Lung (tissue), 12 donors: ENCODE results near the gene SIGLEC11. TPM values are rescaled to one million over a fixed set of nuclear protein-coding genes. Genes with fewer than 3 reads are reported as not detected.

Experiments
- ATAC-seq: fragments of 200-7000 bp; cut with Tn5 transposase; one replicate; pipeline ENCODE4 v1.9.1; 2020; ENCODE audit warnings: moderate number of reproducible peaks; ENCODE audit not compliant: insufficient read depth, low FRiP score
- DNase-seq, 3 donors: peaks; one replicate each; pipeline ENCODE4 v3.0.0-alpha.2; 2013 to 2017
- H3K27ac ChIP-seq, 2 donors: one replicate each; pipeline ENCODE4 v1.5.1; 2013; ENCODE audit warnings: mild to moderate bottlenecking in 2 of 2, moderate library complexity in 2 of 2, control low read depth in 1 of 2, inconsistent platforms in 1 of 2, low read depth in 1 of 2, low read length in 1 of 2
- H3K27me3 ChIP-seq, 3 donors: one replicate each; pipeline ENCODE4 v1.5.1; 2013; ENCODE audit warnings: low read length in 2 of 3; ENCODE audit not compliant: control insufficient read depth in 3 of 3, insufficient read depth in 3 of 3
- H3K36me3 ChIP-seq, 4 donors: one replicate each; pipeline ENCODE4 v1.5.1; 2013; ENCODE audit warnings: low read length in 4 of 4, mild to moderate bottlenecking in 1 of 4, moderate library complexity in 1 of 4; ENCODE audit not compliant: control insufficient read depth in 4 of 4, insufficient read depth in 4 of 4
- H3K4me1 ChIP-seq, 5 donors: one replicate each; pipeline ENCODE4 v1.5.1; 2013; ENCODE audit warnings: low read length in 5 of 5, mild to moderate bottlenecking in 2 of 5, moderate library complexity in 1 of 5; ENCODE audit not compliant: control insufficient read depth in 5 of 5, insufficient read depth in 5 of 5
- H3K4me3 ChIP-seq: one replicate; pipeline ENCODE4 v1.5.1; 2013; ENCODE audit warnings: mild to moderate bottlenecking, control low read depth, moderate library complexity
- H3K9ac ChIP-seq, 2 donors: one replicate each; pipeline ENCODE4 v1.5.1; 2013; ENCODE audit warnings: low read length in 2 of 2, control low read depth in 1 of 2; ENCODE audit not compliant: insufficient read depth in 1 of 2
- H3K9me3 ChIP-seq, 4 donors: one replicate each; pipeline ENCODE4 v1.5.1; 2013; ENCODE audit warnings: low read length in 3 of 4, mild to moderate bottlenecking in 1 of 4, moderate library complexity in 1 of 4; ENCODE audit not compliant: control insufficient read depth in 4 of 4, insufficient read depth in 3 of 4
- CTCF ChIP-seq: IDR thresholded peaks from 2 replicates; pipeline ENCODE4 v1.5.1; 2012; ENCODE audit warnings: mild to moderate bottlenecking; ENCODE audit errors: control extremely low read depth, extremely low read depth
- WGBS, 2 donors: extraction: QIAGEN DNeasy Blood & Tissue Kit; methylation state at CpG; one replicate each; pipeline ENCODE4 v1.1.7; 2013; 5-methylcytosine and 5-hydroxymethylcytosine counted together
- polyA plus RNA-seq, 2 donors: library from polyadenylated mRNA; stranded (reverse); fragments of 200-250 nt; gene quantifications; one replicate each; pipeline ENCODE4 v1.2.1, GENCODE V29; 2013
- total RNA-seq, 2 donors: library from RNA; depleted of rRNA in 1 of 2; stranded (reverse); fragments of >200 nt in 1 of 2; gene quantifications; one replicate each; pipeline ENCODE4 v1.2.1, GENCODE V29; 2014 to 2021
- donor health status: control.
- donor health status: control.
- donor health status: Bipolar disorder and iron deficiency.
- donor health status: healthy.
- donor health status: DM: yes; HTN: yes; CAD: no.

SIGLEC11 gene
- total and polyA plus RNA-seq, 4 donors: 1.3 to 6.5 (median 3.2) TPM

DNA sequence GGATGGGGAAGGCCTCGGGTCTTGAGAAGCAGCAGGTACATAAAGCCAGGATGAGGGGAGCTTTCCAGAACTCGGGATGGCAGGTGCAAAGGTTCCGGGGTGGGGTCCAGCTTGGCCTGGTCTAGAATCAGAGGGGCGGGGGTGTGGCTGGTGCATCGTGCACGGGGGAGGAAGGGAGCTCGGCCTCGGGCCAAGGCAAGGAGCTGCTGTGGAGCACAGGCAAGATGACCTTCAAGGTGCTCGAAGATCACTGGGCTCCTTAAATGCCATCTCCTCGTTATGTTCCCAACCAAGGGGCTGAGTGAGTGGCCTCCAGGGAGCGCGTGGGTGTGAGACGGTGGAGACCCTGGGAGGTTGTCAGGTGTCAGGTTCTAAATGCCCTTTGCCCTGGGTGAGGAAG, 16.1 kb upstream of the SIGLEC11 start:
- WGBS, 2 donors: 80 to 88% methylated on average over 13 of the region's 13 CpGs
- H3K27ac ChIP-seq: no peak overlapping the region
- no peak overlapping the region for H3K9ac ChIP-seq
- peaks cover 0 to 2% (median 0%) of the 10 kb centered on the region in 5 donors for H3K4me1 ChIP-seq
- no peak for ATAC-seq
- TF ChIP-seq CTCF: no peak
- peaks cover 2 to 34% (median 6%) of the 10 kb centered on the region in 4 donors for H3K36me3 ChIP-seq
- DNase-seq: no peak
- H3K27me3 ChIP-seq: no peaks in the 10 kb centered on the region
- H3K9me3 ChIP-seq: no peaks in the 10 kb centered on the region
- no peak overlapping the region for H3K4me3 ChIP-seq

GRCh38 chr19:49976496-49976895, 15.5 kb upstream of the SIGLEC11 start:
- Histone ChIP-seq H3K9me3 (no peaks in the 10 kb centered on the region), H3K9ac (no peak overlapping the region), H3K27ac (no peak overlapping the region), H3K36me3 (peaks cover under 1 to 29% (median 6%) of the 10 kb centered on the region in 4 donors), H3K4me1 (peaks cover 0 to 2% (median 0%) of the 10 kb centered on the region in 5 donors), H3K27me3 (no peaks in the 10 kb centered on the region), H3K4me3 (no peak overlapping the region)
- no peak for ATAC-seq
- no peak for DNase-seq
- no peak for TF ChIP-seq CTCF
- 79 to 85% methylated on average over 3 of the region's 3 CpGs for WGBS, 2 donors

DNA sequence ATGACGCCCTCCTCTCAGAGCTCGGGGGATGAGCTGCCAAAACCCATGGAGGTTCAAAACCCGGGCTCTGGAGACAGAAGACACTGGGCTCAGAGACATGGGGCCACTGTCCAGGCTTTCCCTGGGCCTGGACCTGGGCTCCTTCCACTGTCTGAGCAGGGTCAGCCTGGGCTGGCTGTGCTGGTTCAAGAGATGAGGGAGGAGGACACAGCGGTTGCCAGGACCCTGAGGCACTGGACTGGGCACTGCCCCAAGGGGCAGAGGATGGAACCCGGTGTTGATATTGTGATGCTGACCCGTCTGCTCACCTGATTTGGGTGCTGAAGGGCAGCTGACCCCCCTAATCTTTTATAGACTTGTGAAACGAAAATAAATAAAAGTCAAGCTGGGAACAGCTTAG, 14.1 kb upstream of the SIGLEC11 start:
- 88 to 93% methylated on average over 7 of the region's 7 CpGs for WGBS, 2 donors
- ATAC-seq (no peak), DNase-seq (no peak)
- Histone ChIP-seq H3K27ac (no peak overlapping the region), H3K4me3 (no peak overlapping the region), H3K9ac (no peak overlapping the region), H3K36me3 (peaks cover 0 to 28% (median 6%) of the 10 kb centered on the region in 4 donors), H3K9me3 (no peaks in the 10 kb centered on the region), H3K4me1 (peaks cover 0 to 2% (median 0%) of the 10 kb centered on the region in 5 donors), H3K27me3 (no peaks in the 10 kb centered on the region)
- no peak for TF ChIP-seq CTCF

- no peaks in the 10 kb centered on the region for H3K9me3 ChIP-seq
- no peak for DNase-seq
- no peak overlapping the region for H3K4me3 ChIP-seq
- H3K27me3 ChIP-seq: peaks cover 0 to 3% (median 0%) of the 10 kb centered on the region in 3 donors
- TF ChIP-seq CTCF: no peak
- H3K9ac ChIP-seq: no peak overlapping the region
- WGBS, 2 donors: 54 to 74% methylated on average over 18 of the region's 18 CpGs
- peaks cover 0 to 2% (median 0%) of the 10 kb centered on the region in 5 donors for H3K4me1 ChIP-seq
- H3K36me3 ChIP-seq: peaks cover 0 to 23% (median 4%) of the 10 kb centered on the region in 4 donors
- no peak overlapping the region for H3K27ac ChIP-seq
- ATAC-seq: no peak
Measured at GRCh38 chr19:49973987-49974386, 13.0 kb upstream of the SIGLEC11 start.
